ENCODE data around the gene PHF13.
A peak's percentile ranks its signal among the peaks of the same experiment; 100 is the strongest.

The PHF13 gene

DNA sequence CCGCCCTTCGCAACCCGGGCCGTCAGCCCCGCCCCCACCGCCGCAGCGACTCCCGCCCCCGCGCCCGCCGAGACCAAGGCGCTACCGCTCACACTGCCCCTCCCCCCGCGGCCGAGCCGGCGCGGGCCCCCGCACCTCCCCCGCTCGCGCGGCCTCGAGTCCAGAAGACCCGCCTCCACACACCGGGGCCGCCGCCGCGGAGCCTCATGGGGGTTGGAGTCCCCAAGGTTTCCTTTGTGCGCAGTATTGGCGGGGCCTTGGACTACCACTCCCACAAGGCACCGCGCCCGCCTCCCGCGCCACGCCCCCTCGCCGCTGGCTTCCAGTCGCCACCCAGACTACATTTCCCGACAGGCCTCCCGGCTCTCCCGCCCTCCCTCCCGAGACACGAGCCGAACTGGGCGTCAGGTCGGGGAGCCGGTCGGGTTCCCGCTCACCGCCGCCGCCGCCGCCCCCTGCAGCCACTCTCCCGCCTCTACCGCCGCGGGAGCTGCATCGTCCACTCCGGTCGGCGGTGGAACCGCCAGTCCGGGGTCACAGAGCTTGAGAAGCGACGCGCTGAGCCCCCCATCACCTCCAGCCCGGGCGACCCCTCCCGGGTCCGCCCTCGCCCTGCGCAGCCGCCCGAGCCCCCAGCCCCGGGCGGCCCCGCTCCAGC is at the start of gene PHF13:
TSS of gene PHF13 (plus strand) at position 371 of the 658 bp plus-strand sequence. CDS start 336 bp downstream, outside the sequence.
- peak; percentile 99 for DNase-seq (ENCODE audit: low read depth in 1 of 2, low spot score in 1 of 2)

DNA sequence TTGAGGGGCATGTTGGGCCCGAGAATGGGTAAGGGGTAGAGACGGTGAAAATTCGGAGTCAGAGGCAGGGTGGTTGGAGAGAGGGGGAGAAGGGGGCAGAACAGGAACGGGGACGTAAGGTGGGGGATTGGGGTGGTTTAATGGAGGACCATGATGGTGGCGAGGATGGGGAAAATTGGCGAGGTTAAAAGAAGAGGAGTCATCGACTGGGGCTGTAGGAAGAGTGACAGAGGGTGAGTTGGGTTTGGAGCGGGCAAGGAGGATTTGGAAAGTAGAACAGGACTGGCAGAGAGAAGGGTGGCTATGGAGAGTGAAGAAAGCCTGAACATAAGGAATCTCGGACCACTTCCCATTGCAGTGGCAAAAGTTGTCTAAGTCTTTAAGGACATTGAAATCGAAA is 44.5 kb upstream of the PHF13 start:
- no peak for DNase-seq (ENCODE audit: low read depth in 1 of 2, low spot score in 1 of 2)

DNA sequence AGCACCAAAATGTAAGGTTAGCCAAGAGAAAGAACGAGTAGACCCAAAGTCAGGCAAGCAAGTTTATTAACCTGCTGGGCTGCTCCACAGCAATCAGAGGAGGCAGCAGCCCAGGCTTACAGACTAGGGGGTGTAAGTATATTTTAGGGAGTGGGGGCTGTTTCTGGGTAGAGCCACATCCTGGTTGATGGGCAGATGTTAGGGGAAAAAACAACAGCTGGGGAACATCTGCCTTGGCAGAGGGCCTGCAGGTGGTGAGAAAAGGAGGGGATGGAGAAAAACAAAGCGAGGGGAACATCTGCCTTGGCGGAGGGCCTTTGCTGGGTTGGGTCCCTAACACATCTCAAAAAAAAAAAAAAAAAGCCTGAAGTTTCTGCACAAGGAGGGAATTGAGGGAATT is 43.4 kb upstream of the PHF13 start:
- no peak for DNase-seq (ENCODE audit: low read depth in 1 of 2, low spot score in 1 of 2)

DNA sequence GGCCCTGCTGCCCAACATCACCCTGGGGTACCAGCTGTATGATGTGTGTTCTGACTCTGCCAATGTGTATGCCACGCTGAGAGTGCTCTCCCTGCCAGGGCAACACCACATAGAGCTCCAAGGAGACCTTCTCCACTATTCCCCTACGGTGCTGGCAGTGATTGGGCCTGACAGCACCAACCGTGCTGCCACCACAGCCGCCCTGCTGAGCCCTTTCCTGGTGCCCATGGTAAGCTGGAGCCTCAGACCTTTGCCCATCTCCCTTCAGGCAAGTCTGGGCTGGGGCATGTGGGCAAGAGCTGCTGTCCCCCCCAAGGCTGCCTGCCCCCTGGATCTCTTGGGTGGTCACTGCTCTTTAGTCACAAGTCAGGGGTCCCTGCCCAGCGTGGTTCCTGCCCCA is 42.5 kb upstream of the PHF13 start:
- DNase-seq (ENCODE audit: low read depth in 1 of 2, low spot score in 1 of 2), result no peak

DNA sequence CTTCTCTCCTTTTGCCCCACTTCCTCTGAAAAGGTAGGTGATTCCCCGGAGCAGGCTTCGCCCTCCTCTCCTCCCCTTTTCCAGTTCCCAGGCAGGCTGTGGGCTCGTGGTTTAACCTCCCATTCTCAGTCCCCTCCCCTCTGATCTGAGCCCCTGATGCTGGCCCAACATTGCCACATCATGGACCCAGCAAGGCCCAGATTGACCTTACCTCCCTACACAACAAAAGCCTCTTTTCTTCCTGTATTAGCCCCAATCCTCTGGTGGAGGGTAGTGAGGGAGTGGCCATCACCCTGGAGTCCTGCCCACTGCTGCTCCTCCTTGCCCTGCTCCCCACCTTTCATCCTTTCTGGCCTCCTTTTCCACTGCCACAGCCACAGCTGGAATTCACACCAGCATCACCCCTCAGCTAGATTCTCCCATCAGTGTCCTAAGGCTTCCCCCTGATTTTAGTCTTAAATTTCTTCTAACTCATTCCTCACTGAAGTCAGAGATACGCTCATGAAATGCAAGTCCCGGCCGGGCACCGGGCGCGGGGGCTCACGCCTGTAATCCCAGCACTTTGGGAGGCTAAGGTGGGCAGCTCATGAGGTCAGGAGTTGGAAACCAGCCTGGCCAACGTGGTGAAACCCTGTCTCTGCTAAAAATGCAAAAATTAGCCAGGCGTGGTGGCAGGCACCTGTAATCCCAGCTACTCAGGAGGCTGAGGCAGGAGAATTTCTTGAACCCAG is 40.7 kb upstream of the PHF13 start:
- DNase-seq (ENCODE audit: low read depth in 1 of 2, low spot score in 1 of 2), result no peak

DNA sequence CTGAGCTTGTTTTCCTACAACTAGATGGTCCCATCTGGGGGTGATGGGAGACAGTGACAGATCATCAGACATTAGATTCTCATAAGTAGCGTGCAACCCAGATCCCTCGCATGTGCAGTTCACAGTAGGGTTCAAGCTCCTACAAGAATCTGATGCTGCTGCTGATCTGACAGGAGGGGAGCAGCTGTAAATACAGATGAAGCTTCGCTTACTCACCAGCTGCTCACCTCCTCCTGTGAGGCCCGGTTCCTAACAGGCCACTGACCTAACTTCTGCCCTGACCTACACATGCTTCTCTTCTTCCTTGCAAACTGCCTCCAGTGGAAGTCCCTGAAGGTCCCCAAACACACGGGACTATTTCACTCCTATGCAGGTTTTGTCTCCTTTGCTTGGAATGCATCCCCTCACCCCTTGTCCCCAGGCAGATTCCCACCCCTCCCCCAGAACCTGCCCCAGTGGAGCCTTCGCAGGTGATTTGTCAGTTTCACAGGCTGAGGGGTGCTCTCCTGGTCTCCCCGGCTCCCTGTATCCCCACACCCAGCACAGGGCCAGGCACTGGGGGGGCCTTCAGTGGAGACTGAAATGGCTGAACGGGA is 39.4 kb upstream of the PHF13 start:
- no peak for DNase-seq (ENCODE audit: low read depth in 1 of 2, low spot score in 1 of 2)

DNA sequence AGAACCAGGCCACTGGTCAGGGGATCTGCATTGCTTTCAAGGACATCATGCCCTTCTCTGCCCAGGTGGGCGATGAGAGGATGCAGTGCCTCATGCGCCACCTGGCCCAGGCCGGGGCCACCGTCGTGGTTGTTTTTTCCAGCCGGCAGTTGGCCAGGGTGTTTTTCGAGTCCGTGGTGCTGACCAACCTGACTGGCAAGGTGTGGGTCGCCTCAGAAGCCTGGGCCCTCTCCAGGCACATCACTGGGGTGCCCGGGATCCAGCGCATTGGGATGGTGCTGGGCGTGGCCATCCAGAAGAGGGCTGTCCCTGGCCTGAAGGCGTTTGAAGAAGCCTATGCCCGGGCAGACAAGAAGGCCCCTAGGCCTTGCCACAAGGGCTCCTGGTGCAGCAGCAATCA is 38.7 kb upstream of the PHF13 start:
- DNase-seq (ENCODE audit: low read depth in 1 of 2, low spot score in 1 of 2), result no peak

DNA sequence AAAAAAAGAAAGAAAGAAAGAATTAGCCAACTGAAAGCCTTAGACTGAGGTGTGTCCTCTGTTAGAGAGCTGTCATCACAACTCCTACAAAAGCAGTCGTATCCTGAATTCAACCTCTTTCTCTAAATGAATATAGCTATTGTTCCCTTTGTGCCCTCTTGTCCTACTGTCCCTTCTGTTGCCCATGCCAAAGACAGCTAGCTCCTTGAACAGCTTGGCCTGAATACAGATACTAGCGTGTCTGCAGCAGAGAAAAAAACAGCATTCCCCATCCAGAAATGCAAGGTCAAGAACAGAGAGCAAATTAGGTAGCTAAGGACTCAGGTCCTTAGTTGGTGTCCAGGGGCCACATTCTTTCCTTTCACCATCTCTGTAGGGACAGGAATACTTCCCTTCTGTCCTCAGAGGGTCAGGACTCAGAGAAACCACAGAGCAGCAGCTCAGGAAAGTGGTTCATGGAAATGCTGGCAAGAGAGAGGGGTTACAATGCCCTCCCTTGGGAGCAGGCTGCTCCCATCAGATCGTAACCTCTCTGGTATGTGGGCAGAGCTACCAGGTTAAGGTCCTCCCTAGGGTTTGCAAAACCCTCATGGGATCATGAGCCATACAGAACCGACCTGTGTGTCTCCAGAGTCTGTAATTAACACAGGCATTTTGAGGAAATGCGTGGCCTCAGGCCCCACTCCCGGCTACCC is 35.6 kb upstream of the PHF13 start:
- no peak for DNase-seq (ENCODE audit: low read depth in 1 of 2, low spot score in 1 of 2)

DNA sequence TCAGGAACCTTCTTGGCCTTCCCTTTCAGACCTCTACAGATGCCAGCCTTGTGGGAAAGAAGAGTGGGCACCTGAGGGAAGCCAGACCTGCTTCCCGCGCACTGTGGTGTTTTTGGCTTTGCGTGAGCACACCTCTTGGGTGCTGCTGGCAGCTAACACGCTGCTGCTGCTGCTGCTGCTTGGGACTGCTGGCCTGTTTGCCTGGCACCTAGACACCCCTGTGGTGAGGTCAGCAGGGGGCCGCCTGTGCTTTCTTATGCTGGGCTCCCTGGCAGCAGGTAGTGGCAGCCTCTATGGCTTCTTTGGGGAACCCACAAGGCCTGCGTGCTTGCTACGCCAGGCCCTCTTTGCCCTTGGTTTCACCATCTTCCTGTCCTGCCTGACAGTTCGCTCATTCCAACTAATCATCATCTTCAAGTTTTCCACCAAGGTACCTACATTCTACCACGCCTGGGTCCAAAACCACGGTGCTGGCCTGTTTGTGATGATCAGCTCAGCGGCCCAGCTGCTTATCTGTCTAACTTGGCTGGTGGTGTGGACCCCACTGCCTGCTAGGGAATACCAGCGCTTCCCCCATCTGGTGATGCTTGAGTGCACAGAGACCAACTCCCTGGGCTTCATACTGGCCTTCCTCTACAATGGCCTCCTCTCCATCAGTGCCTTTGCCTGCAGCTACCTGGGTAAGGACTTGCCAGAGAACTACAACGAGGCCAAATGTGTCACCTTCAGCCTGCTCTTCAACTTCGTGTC is 34.7 kb upstream of the PHF13 start:
- DNase-seq (ENCODE audit: low read depth in 1 of 2, low spot score in 1 of 2), result no peak

DNA sequence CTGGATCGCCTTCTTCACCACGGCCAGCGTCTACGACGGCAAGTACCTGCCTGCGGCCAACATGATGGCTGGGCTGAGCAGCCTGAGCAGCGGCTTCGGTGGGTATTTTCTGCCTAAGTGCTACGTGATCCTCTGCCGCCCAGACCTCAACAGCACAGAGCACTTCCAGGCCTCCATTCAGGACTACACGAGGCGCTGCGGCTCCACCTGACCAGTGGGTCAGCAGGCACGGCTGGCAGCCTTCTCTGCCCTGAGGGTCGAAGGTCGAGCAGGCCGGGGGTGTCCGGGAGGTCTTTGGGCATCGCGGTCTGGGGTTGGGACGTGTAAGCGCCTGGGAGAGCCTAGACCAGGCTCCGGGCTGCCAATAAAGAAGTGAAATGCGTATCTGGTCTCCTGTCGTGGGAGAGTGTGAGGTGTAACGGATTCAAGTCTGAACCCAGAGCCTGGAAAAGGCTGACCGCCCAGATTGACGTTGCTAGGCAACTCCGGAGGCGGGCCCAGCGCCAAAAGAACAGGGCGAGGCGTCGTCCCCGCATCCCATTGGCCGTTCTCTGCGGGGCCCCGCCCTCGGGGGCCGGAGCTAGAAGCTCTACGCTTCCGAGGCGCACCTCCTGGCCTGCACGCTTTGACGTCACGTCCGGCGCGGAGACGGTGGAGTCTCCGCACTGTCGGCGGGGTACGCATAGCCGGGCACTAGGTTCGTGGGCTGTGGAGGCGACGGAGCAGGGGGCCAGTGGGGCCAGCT is 34.0 kb upstream of the PHF13 start, which contains the start of gene ZBTB48:
TSS of gene ZBTB48 (plus strand) at position 621 of the 745 bp plus-strand sequence. CDS start 616 bp downstream, outside the sequence.
- DNase-seq (ENCODE audit: low read depth in 1 of 2, low spot score in 1 of 2), result peak; percentile 92 to 95

DNA sequence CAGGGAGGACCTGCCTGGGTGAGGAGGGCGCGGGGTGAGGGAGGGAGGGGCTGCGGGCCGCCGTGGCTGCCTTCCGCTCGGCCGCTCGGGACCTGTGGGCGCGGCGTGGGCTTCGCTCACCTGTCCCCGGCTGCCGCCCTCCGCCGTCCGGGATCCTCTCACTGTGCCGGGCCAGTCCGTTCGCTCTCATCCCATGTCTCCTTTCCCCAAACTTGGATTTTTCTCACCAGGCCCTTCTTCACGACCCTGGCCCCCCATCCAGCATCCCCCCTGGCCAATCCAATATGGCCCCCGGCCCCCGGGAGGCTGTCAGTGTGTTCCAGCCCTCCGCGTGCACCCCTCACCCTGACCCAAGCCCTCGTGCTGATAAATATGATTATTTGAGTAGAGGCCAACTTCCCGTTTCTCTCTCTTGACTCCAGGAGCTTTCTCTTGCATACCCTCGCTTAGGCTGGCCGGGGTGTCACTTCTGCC is 33.4 kb upstream of the PHF13 start:
- DNase-seq (ENCODE audit: low read depth in 1 of 2, low spot score in 1 of 2), result no peak

DNA sequence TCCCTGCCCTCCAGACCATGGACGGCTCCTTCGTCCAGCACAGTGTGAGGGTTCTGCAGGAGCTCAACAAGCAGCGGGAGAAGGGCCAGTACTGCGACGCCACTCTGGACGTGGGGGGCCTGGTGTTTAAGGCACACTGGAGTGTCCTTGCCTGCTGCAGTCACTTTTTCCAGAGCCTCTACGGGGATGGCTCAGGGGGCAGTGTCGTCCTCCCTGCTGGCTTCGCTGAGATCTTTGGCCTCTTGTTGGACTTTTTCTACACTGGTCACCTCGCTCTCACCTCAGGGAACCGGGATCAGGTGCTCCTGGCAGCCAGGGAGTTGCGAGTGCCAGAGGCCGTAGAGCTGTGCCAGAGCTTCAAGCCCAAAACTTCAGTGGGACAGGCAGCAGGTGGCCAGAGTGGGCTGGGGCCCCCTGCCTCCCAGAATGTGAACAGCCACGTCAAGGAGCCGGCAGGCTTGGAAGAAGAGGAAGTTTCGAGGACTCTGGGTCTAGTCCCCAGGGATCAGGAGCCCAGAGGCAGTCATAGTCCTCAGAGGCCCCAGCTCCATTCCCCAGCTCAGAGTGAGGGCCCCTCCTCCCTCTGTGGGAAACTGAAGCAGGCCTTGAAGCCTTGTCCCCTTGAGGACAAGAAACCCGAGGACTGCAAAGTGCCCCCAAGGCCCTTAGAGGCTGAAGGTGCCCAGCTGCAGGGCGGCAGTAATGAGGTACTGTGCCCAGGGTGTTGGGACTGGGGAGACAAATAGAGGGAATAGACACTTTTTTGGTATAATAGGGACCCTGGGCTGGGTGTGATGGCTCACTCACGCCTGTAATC is 32.7 kb upstream of the PHF13 start:
- DNase-seq (ENCODE audit: low read depth in 1 of 2, low spot score in 1 of 2), result no peak

DNA sequence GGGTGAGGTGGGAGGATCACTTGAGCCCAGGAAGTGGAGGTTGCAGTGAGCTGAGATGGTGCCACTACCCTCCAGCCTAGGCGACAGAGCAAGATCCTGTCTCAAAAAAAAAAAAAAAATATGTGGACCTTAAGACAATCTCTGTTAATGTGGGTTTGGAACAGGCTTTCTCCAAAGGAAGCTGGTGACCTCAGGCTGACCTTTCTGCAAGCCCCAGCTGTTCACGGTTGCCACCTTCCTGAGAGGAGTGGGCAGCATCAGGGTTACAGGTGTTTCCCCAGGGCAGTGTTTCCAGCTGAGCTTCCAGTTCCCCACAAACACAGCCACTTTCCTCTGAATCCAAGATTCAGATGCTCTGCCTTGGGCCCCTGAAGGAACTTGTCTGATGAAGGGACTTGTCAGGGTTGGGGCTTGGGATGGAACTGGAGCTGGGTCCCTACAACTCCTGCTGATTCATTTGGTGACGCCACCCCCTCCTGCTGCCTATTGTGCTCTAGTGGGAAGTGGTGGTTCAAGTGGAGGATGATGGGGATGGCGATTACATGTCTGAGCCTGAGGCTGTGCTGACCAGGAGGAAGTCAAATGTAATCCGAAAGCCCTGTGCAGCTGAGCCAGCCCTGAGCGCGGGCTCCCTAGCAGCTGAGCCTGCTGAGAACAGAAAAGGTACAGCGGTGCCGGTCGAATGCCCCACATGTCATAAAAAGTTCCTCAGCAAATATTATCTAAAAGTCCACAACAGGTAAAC is 31.8 kb upstream of the PHF13 start:
- DNase-seq (ENCODE audit: low read depth in 1 of 2, low spot score in 1 of 2), result no peak

DNA sequence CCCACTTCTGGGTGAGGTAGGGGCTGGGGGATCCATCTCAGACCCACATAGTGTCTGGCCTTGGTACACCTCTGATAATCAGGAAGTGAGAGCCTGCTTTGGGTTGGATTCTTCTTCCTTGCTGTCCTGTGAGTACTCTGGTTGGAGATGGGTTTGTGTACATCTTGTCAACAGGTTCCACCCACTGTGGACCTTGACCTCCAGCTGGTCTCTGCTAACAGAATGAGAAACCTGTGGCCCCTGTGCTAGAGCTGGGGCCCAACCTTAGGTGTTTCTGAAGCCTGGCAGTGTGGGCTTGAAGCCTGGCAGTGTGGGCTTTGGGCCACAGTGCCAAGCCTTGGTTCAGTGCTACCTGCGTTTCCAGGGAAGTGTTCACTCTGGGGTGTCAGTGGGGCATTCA is 31.2 kb upstream of the PHF13 start:
- DNase-seq (ENCODE audit: low read depth in 1 of 2, low spot score in 1 of 2), result no peak

DNA sequence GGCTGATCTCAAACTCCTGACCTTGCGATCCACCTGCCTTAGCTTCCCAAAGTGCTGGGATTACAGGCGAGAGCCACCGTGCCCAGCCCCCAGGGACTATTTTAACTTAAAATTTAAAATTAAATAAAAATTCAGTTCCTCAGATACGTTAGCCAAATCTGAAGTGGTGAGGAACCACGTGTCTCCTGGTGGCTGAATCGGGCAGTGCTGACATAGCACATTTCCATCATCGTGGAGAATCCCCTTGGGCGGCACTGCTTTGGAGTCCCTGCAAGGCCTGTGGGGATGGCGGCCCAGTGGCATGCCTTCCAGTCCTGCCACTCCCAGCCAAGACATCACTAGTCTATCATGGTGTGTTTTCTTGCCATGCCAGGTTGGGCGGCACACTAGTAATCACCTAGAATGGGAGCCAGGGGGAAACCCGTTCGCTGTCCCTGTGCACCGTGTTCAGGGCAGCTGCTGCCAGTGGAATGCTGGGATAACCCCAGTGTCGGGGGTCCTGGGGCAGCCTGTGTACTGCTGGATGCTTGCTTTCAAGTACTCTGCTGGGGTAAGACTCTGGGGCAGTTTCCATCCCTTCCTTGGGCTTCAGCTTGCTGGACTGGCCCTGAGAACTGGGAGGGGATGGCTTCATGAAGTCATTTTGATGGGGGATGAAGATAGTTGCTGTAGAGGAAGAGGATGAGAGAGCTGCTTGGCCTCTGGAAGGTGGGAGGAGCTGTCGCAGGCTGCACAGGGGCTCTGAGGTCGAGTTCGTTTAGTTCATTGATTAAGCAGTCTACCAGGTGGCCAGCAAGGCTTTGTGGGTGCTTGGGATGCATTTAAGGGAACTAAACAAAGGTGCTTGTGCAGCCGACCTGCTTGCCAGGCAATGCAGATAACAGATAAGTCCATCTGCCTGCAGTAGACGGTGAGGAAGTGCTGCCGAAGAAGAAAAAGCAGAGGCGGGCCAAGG is 29.1 kb upstream of the PHF13 start:
- no peak for DNase-seq (ENCODE audit: low read depth in 1 of 2, low spot score in 1 of 2)

DNA sequence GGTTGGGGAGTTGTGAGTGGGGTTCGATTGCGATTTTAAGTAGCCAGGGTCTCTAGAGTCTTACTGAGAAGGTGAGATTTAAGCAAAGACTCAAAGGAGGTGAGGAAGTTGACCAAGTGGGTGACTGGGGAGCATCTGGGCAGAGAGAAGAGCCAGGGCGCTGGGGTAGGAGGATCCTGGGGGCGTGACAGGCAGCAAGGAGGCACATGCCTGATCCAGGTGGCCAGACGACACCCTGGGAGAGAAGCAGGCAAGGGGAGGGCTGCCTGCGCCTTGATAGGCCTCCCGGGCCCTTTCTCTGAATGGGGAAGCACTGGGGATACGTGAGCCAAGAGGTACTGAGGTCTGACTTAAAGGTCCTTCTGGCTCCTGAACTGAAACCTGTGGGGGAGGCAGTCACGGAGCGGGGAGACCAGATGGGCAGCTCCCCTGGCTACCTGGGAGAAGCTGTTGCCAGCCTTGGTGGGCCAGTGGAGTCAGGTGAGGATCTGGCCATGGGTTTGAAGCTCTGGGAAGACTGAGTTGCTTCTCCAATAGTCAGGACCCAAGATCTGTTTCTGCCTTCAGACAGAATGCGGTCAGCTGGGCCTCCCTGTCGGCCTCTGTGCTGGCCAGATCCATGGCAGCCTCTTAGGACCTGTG is 28.3 kb upstream of the PHF13 start:
- DNase-seq (ENCODE audit: low read depth in 1 of 2, low spot score in 1 of 2), result no peak

DNA sequence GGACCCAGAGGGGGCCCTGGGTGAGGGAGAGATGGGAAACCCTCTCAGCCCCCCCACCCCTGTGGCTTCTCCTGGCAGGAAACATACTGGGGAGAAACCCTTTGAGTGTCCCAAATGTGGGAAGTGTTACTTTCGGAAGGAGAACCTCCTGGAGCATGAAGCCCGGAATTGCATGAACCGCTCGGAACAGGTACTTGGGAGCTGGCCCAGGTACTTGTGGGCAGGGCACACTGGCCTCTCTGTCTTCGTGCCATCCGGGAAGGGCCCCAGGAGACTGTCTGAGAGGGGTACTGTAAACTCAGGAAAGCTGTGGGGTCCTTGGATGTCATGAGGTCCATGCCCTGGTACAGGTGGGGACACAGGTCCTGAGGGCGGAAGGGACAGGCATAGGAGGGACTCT is 27.7 kb upstream of the PHF13 start:
- DNase-seq (ENCODE audit: low read depth in 1 of 2, low spot score in 1 of 2), result no peak

All from stimulated activated CD4-positive, alpha-beta T cell treated with anti-CD3 and anti-CD28 coated beads, Interleukin-15, amount 100 ng/mL, for 1 hour (primary cell).